ENCODE results near the gene CLCA2. TPM values are rescaled to one million over a fixed set of nuclear protein-coding genes. Genes with fewer than 3 reads are reported as not detected.

Gene CLCA2
- total and polyA plus RNA-seq, 2 experiments from 2014 or later = not detected

DNA sequence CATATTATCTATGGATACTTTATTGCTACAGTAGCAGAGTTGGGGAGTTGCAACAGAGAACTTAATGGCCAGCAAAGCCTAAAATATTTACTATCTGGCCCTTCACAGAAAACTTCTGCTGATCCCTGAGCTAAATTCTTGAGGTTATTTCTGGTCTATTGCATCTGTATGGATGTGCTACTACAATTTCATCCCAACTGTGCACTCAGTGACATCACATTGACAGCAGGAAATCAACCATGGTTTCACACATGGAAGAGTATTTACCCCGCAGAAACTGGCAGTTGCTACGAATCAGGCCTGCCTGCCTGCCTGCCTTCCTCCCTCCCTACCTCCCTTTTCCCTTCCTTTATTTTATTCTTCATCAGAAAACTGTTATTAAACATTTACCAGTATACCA lies 12.1 kb downstream of the CLCA2 start:
- Histone ChIP-seq H2AFZ (no peak overlapping the region), H3K79me2 (replicated peaks; ENCODE audit: insufficient read depth) (no peaks in the 10 kb centered on the region), H3K4me1 (ENCODE audit: insufficient read depth) (no peaks in the 10 kb centered on the region), H3K36me3 (ENCODE audit: insufficient read depth) (no peaks in the 10 kb centered on the region), H3K4me2 (no peak overlapping the region), H3K27ac (ENCODE audit: low read depth) (no peak overlapping the region), H3K4me3 (no peak overlapping the region), H3F3A (replicated peaks; ENCODE audit: low read depth) (no peaks in the 10 kb centered on the region), H3K9me2 (ENCODE audit: insufficient read depth) (no peaks in the 10 kb centered on the region), H4K20me1 (replicated peaks; ENCODE audit: insufficient read depth) (no peaks in the 10 kb centered on the region), H3K27me3 (ENCODE audit: insufficient read depth) (no peaks in the 10 kb centered on the region)
- TF ChIP-seq STAT1 (IDR thresholded peaks at IDR 0.05; ENCODE audit: unreplicated experiment) (no peak), EZH2phosphoT487 (IDR thresholded peaks at IDR 0.05; ENCODE audit: unreplicated experiment) (no peak), ZNF114 (CRISPR knock-in tag; IDR thresholded peaks at IDR 0.05) (no peak), CREB1 (CRISPR knock-in tag; IDR thresholded peaks at IDR 0.05; ENCODE audit: low read depth) (no peak), REST (IDR thresholded peaks at IDR 0.05; ENCODE audit: unreplicated experiment) (no peak), JUNB (IDR thresholded peaks at IDR 0.05; ENCODE audit: unreplicated experiment) (no peak), CTCF (conservative IDR thresholded peaks at IDR 0.05; ENCODE audit: low read depth in 2 of 2) (no peak), ZNF331 (CRISPR knock-in tag; IDR thresholded peaks at IDR 0.05; ENCODE audit: low read depth) (no peak)
- TF ChIP-seq, protein P1, sequence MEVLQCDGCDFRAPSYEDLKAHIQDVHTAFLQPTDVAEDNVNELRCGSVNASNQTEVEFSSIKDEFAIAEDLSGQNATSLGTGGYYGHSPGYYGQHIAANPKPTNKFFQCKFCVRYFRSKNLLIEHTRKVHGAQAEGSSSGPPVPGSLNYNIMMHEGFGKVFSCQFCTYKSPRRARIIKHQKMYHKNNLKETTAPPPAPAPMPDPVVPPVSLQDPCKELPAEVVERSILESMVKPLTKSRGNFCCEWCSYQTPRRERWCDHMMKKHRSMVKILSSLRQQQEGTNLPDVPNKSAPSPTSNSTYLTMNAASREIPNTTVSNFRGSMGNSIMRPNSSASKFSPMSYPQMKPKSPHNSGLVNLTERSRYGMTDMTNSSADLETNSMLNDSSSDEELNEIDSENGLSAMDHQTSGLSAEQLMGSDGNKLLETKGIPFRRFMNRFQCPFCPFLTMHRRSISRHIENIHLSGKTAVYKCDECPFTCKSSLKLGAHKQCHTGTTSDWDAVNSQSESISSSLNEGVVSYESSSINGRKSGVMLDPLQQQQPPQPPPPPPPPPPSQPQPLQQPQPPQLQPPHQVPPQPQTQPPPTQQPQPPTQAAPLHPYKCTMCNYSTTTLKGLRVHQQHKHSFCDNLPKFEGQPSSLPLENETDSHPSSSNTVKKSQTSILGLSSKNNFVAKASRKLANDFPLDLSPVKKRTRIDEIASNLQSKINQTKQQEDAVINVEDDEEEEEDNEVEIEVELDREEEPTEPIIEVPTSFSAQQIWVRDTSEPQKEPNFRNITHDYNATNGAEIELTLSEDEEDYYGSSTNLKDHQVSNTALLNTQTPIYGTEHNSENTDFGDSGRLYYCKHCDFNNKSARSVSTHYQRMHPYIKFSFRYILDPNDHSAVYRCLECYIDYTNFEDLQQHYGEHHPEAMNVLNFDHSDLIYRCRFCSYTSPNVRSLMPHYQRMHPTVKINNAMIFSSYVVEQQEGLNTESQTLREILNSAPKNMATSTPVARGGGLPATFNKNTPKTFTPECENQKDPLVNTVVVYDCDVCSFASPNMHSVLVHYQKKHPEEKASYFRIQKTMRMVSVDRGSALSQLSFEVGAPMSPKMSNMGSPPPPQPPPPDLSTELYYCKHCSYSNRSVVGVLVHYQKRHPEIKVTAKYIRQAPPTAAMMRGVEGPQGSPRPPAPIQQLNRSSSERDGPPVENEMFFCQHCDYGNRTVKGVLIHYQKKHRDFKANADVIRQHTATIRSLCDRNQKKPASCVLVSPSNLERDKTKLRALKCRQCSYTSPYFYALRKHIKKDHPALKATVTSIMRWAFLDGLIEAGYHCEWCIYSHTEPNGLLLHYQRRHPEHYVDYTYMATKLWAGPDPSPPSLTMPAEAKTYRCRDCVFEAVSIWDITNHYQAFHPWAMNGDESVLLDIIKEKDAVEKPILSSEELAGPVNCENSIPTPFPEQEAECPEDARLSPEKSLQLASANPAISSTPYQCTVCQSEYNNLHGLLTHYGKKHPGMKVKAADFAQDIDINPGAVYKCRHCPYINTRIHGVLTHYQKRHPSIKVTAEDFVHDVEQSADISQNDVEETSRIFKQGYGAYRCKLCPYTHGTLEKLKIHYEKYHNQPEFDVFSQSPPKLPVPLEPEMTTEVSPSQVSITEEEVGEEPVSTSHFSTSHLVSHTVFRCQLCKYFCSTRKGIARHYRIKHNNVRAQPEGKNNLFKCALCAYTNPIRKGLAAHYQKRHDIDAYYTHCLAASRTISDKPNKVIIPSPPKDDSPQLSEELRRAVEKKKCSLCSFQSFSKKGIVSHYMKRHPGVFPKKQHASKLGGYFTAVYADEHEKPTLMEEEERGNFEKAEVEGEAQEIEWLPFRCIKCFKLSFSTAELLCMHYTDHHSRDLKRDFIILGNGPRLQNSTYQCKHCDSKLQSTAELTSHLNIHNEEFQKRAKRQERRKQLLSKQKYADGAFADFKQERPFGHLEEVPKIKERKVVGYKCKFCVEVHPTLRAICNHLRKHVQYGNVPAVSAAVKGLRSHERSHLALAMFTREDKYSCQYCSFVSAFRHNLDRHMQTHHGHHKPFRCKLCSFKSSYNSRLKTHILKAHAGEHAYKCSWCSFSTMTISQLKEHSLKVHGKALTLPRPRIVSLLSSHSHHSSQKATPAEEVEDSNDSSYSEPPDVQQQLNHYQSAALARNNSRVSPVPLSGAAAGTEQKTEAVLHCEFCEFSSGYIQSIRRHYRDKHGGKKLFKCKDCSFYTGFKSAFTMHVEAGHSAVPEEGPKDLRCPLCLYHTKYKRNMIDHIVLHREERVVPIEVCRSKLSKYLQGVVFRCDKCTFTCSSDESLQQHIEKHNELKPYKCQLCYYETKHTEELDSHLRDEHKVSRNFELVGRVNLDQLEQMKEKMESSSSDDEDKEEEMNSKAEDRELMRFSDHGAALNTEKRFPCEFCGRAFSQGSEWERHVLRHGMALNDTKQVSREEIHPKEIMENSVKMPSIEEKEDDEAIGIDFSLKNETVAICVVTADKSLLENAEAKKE (CRISPR knock-in tag; IDR thresholded peaks at IDR 0.05) = no peak
- ATAC-seq = no peak
- Mint-ChIP-seq H3K9me3 (no peaks in the 10 kb centered on the region), H3K27ac (no peak overlapping the region), H3K4me3 (no peak overlapping the region), H3K4me1 (no peaks in the 10 kb centered on the region), H3K27me3 (ENCODE audit: insufficient read depth, low read depth, poor library complexity) (no peaks in the 10 kb centered on the region), H3K36me3 (ENCODE audit: low read depth) (no peaks in the 10 kb centered on the region)
- no peak for DNase-seq (ENCODE audit: low spot score)

Data from GM23338 (cell line).